ENCODE measurements around the gene MTMR1.

MTMR1 gene

DNA sequence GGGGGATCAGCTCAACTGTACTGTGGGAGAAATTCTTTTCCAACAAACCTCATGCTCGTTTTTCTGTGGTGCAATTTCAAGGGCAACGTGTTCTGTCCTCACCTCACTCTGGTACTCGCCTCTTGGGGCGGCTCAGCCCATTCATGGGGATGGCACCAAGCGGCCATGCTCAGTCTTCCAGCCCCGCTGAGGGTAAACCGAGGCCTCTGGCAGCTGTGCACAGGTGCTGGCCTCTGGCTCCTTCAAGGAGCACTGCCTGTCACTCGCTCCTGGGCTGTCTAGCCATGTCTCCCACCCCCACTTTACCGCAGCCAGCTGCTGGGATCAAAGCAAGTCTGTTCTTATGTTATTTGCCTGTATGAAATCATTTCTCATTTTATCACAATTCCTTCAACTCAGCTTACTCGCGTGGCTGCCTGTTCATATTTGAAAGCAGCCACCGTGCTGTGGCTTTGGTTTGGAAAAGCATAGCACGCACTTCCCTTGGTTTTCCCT is 70.2 kb downstream of the MTMR1 start:
- no peak for DNase-seq

GRCh38 chrX:150763810-150764209 is 70.6 kb downstream of the MTMR1 start:
- DNase-seq = no peak

DNA sequence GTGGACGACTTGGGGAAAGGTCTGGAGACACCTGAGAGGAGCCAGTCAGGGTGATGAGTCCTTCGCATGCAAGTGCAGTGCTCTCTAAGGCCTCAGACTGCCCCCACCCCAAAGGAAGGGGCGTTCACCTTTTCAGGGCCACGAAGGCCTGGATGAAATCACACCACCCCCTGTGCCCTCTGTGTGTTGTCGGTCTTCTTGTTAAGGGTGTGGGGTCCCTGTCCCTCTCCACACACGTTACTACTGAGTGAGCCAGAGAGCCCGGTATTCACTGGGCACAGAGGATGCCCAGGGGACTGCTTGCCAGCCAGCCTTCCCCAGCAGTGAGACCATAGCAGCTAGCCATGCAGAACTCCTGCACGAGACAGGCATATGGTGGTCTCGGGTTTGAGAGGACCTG is 72.0 kb downstream of the MTMR1 start:
- no peak for DNase-seq

- no peak for DNase-seq
Measured at GRCh38 chrX:150765782-150766350, 72.7 kb downstream of the MTMR1 start.

DNA sequence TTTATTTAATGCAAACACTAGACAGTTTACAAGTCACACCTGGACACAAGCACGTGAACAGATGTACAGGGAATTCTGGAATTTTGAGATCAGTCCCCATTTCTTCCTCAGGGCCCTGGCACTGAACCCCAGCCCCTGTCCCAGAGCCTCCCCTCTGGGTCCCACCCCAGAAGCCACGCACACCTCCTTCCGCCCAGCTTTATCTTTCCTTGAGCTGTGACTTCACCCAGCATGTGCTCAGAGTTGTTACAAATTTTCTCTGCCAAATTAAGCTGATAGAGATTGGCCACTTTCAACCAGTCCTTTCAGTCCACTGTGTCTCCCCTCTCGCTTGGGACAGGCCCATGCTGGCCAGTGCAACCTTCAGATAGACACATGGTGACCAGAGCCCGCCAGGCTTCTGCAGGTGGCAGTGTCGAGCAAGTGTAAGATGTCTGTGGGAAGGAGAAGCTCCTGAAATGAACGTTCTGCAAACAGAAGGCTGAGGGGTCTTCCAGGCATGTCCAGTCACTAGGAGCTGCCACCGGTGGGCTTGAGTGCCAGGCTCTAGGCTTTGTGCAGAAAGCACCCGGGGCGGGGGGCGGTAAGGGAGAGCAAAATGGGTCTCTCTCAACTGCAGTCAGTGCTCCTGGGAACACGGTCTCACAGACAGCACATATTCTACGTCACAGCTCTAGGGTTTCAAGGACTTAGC is 73.3 kb downstream of the MTMR1 start:
- no peak for DNase-seq

- no peak for DNase-seq
Measured at GRCh38 chrX:150767045-150767395, 73.8 kb downstream of the MTMR1 start.

- peak; percentile 64 for DNase-seq
Measured at GRCh38 chrX:150767475-150768131, 74.4 kb downstream of the MTMR1 start.

DNA sequence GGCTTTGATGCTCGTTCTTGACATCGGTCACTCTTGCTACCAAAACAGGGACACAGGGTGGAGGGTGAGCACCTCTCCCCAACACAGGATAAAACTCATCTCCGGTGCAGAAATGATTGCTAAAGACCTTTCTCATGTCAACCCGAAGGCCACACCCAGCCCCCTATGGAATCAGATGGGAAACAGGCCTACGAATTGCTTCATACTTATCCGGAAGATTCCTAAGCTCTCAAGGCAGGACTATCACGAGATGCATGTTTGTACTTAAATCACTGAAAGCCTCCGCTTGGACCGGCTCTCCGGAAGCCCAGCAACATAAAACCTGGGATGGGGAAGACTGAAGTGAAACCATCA is 74.9 kb downstream of the MTMR1 start:
- DNase-seq = no peak

DNA sequence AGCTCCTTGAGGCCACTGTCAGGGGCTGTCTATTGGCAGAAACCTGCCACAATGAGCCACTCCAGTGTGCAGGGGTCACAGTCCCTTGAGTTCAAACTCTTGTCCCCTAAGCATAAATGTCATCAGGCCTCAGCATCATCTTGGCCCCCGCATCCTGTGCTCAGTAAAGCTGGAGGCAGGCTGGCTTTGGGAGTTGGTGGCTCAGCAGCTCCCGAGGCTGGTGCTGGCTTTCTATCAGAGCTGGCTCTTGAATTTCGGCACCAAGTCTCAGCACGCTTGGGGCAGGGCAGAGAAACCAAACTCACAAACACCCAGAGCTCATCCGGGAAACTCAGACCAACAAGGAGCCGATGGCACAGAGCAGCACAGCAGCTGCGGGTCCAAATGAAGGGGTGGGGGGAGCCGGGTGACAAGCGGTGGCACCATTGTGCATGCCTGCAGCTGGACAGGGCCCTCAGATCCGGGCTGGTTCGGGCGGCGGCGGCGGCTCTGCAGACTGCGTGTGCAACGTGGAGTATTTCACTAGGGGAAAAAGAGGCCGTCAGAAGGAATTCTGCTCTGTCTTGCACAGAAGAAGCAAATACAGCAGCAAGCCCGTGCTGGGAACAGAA is 75.5 kb downstream of the MTMR1 start:
- DNase-seq = no peak

DNA sequence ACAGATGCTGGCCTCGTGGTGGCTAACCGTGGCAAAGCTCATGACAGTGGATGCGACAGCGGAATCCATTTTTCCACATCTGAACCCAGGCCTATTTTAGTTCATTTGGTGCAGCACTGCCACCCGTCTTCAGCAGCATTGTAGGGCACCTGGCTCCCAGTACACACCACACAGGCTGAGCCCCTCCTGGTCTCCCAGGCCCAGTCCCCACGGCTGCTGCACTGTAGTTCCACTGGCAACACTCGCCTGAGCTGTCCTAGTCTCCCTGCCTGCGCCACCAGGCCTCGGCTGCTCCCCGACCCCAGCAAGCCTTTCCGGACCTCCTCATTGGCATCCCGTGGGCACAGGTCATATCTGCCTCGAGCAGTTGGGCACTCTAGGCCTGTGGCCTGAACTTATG is 76.2 kb downstream of the MTMR1 start:
- no peak for DNase-seq

DNA sequence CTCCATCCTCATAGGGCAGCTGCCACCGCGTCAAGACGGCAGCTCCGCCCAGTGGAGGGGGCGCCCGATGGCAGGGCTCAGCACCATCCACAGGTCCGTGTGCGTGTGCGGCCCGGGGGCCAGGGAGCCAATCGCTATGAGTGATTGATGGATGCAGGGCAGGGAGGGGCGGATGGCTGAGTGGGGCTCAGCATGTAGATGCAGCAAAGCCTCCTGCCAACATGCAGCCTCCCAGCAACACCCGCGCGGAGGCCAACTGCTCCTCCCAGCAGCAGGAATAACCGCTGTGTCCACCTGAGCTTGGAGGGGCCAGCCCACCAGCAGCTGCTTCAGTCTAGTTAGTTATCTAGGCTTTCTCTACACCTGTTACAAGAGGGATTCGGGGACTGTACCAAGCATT is 77.4 kb downstream of the MTMR1 start:
- DNase-seq = no peak

DNA sequence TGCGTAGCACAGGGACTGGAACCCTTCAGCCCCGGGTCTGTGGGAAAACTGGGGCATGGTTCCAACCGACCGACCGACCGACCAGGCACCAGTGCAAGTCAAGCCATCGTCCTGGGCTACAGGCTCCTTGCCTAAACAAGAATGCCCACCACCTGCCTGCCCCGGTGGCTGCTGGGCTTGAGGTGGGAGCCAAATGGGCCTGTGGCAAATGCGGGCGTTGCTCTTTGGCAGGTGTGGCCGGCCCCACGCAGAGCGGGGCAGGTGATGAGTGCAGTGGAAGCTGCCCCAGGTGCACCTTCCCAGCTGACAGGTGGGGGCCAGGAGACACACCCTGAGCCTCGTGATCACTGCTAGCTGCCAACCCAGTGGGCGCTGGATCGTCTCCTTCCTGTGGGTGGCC is 77.9 kb downstream of the MTMR1 start:
- no peak for DNase-seq

DNA sequence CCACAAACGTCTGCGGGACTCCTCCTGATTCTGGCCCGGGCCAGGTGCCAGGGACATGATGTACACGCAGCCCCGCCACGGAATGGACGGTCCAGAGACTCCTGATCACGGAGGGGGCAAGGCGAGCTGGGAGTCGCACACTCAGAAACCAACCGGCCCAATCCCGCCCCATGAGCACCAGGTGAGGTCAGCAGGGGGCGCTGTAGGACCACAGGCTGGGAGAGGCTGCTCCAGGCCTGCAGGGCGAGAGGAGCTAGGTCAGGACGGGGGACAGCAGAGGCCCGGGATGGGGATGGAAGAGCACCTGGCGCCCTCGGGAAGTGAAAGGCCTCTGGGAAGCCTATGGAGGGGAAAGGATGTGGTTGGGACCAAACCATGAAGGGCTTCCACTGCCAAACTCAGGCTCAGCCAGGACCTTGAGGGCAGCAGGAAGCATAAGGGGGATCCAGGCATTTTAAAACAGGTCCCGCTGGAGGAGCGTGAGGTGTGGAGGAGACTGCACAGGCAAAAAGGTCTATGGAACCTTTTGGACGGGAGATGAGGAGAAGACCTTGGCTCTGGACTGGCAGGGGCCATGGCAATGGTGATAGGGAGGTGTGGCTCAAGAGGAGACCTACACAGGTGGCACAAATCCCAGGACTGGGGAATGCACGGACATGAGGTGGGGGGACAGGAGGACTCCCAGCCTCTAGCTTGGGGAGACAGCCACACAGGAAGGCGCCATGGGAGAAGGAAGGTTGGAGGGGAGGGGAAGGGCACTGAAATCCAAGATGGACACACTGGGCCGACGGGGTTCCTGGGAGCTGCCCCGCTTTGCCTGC is 79.2 kb downstream of the MTMR1 start:
- peak; percentile 83 for DNase-seq

- DNase-seq = no peak
Measured at GRCh38 chrX:150773117-150773516, 79.9 kb downstream of the MTMR1 start.

- DNase-seq = no peak
Measured at GRCh38 chrX:150773634-150774033, 80.4 kb downstream of the MTMR1 start.

GRCh38 chrX:150774798-150775568 is 81.8 kb downstream of the MTMR1 start:
- DNase-seq = no peak

DNA sequence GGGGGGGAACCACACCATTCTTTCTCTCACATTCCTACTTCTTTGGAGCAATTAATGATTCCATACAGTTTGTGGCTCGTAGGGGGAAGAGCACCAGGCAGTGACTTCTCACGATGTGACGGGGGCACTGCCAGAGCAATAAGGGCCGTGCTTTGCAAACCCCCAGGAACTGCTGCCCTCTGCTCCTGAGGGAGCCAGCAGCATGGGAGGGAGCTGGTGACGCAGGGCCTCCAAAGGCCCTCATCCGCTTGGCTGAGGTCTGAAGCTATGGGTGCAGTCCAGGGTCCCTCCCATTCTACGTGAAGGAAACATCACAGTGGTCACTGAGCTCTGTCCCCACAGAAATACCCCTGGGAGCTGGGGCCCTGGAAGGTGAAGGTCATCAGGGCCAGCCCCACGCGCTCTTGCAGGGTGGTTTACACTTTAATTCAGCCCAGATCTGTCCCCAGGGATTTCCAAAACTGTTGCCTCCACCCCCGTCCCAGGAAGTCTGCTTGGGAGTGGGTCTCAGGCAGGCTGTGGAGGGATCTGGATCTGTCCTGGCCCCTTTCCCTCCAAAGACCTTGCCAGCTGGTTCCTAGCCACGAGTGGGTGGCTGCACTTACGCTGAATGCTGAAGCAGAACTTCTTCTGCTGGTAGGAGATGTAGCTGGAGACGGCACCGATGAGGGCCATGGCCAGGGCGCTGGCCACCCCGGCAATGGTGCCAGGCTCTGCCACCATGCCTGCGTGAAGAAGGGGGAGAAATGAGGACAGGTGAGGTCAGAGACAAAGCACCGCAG is 82.6 kb downstream of the MTMR1 start:
- DNase-seq = no peak

- DNase-seq = no peak
Measured at GRCh38 chrX:150777328-150777992, 84.3 kb downstream of the MTMR1 start.

DNA sequence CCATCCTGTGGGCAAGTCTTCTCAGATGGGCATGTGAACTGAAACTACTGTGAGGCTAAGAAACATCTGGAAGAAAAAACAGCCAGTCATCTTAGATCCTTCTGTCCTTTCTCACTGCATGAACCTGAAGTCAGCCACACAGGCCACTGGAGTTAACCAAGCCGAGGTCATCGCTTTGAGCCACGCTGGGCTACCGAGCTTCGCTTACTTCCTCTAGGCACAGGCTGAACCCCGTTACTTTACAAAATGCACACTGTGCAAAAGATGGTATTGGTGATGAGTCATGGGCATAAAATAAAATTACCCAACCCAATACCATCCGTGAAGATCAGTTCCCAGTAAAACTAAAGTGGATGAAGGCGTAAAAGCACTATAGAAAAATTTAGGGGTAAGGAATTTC is 86.2 kb downstream of the MTMR1 start:
- DNase-seq = no peak

- DNase-seq = no peak
Measured at GRCh38 chrX:150781677-150782076, 88.5 kb downstream of the MTMR1 start.

- no peak for DNase-seq
Measured at GRCh38 chrX:150790021-150790420, 96.8 kb downstream of the MTMR1 start.
